Measurements from ENCODE around the gene PHLDA2.

GRCh38 chr11:2943711-2944118 is 14.5 kb upstream of the PHLDA2 start:
- TF ChIP-seq CTCF (IDR thresholded peaks at IDR 0.05) (peak in 1 of 2 donors; percentile 17), POLR2A (IDR thresholded peaks at IDR 0.05) (no peak), EP300 (IDR thresholded peaks at IDR 0.05) (no peak), POLR2AphosphoS5 (IDR thresholded peaks at IDR 0.05) (no peak)

Data from suprapubic skin (tissue), 4 donors.